Activated naive CD8-positive, alpha-beta T cell treated with anti-CD3 and anti-CD28 coated beads, Interleukin-2, amount 50 U/mL, for 16 hours (primary cell): ENCODE measurements around the gene DPY19L3.
"Not testable (repeated sequence)": the region's sequence is repeated elsewhere in the genome, so short reads cannot be mapped to it uniquely, and the experiment has no call there.

ENCODE experiments used
- DNase-seq: peaks from one replicate; pipeline ENCODE4 v3.0.0-alpha.2; 2020; ENCODE audit warnings: low read depth, low spot score

Gene DPY19L3

DNA sequence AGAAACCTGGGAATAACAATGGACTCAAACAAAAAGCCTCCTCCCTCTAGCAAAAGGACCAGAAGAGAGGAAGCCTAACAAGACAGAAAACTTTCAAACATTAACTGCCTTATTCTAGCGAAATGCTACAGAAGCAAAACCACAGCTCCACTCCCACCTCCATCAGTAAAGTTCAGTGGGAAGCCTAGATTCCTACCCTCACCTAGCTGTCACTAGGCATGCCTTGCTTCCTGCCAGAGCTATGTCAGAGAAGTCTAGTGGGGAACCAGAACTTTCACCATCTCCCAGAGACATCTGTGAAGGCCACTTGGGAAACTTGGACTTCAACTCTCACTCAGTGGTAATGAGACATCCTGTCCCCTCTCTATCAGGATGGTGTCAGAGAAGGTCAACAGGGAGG, 37.1 kb downstream of the DPY19L3 start:
- no peak for DNase-seq

DNA sequence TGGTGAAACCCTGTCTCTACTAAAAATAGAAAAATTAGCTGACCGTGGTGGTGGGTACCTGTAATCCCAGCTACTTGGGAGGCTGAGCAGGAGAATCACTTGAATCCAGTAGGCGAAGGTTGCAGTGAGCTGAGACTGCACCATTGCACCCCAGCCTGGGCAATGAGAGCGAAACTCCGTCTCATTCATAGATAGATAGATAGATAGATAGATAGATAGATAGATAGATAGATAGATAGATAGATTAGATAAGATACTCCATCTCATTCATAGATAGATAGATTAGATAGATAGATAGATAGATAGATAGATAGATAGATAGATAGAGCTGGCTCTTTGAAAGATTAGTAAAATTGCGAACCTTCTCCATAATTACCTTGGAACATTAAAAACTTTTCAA, 42.0 kb downstream of the DPY19L3 start:
- DNase-seq = not testable (repeated sequence)

- DNase-seq = no peak
Measured at GRCh38 chr19:32448026-32448425, 42.5 kb downstream of the DPY19L3 start.

- no peak for DNase-seq
Measured at GRCh38 chr19:32450217-32450616, 44.6 kb downstream of the DPY19L3 start.

DNA sequence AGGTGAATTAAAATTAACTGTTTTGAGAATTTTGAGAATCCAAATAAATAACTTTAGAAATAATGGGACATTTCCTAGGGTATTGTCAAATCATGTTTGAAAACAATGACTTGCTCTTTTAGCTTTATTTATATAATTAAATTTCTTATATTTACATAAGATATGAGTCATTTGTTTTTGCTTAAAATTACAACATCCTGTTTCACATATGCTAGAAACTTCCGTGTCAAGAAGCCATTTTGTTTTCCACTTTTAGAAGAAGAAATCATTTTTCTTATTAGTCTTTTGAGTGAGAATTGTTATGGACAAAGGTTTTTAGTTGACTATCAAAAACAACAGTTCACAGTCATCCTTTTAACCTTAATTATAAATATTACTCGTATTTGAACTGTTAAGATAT, 48.2 kb downstream of the DPY19L3 start:
- no peak for DNase-seq

DNA sequence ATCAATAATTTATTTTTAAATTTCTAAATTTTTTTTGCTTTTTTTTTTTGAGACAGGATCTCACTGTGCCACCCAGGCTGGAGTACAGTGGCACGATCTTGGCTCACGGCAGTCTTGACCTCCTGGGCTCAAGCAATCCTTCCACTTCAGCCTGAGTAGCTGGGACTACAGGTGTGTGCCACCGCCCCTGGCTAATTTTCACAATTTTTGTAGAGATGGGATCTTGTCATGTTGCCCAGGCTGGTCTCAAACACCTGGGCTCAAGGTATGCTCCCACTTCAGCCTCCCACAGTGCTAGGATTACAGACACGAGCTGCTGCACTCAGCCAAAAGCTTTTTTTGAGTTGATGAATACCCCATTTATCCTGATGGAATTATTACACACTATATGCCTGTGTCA, 50.8 kb downstream of the DPY19L3 start:
- no peak for DNase-seq

- DNase-seq = no peak
Measured at GRCh38 chr19:32457571-32458158, 52.1 kb downstream of the DPY19L3 start.

DNA sequence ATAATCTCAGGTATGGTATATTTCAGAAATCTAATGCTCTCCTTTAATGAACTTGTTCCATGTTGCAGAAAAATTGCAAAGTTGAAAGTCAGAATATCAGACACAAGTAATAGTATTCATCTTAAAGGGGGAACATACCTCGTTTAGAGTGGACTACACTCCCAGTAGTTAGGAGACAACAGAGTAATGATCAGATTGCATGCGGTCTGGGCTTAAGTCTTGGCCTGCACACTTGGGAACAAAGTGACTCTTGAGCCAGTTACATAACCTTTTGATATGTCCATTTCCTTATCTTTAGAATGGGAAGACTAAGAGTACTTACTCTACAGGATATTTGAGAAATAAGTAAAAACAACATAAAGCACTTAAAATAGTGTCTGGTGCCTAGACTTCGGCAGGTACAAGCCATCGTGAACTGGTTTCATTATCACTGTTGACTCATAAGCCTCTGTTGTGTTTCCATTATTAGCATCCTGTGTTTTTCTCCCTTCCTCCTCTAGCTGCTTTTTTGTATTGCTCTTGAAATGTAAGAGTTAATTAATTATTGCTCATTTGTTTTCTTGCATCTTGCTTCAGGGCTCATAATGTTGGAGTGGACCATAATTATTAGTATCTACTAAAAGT, 53.0 kb downstream of the DPY19L3 start:
- no peak for DNase-seq

GRCh38 chr19:32459204-32459865, 53.8 kb downstream of the DPY19L3 start:
- no peak for DNase-seq

GRCh38 chr19:32460476-32460875, 54.9 kb downstream of the DPY19L3 start:
- no peak for DNase-seq

- no peak for DNase-seq
Measured at GRCh38 chr19:32464279-32464678, 58.7 kb downstream of the DPY19L3 start.

DNA sequence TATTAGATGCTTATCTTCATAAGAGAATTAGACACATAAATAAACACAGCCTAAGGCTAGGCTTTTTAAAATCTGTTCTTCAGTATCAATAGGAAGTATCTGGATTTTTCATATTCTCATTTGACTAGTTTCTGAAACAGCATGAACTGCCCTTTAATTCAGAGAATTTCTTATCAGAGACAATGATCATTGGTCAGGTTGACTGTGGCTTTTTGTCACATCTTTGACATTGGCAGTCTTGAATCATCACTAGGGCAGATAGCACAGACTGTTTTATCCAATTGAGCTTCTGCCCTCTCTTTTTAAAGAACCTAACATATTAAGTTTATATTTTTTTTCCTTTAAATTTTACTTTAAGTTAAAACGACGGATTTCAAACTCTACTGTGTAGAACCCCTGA, 59.6 kb downstream of the DPY19L3 start:
- no peak for DNase-seq

GRCh38 chr19:32469795-32470194, 64.2 kb downstream of the DPY19L3 start:
- DNase-seq = no peak

DNA sequence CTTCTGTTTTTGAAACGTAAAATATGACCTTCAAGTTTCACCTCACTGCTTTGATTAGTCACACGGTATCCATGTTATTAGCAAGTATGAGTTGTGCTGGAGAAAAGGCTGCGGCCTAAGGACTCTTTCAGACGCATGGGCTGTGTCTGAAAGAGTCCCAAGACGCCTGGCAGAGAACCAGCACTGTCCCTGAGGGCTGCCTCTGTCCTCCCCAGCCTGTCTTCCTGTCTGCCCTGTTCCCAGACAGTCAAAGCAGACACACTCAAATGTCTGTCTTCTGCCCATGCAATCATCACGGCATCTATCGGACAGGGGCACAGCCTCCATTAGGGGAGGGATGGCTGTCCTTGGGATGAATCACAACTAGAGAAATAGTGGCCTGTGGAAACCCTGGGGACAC, 65.5 kb downstream of the DPY19L3 start:
- no peak for DNase-seq

- no peak for DNase-seq
Measured at GRCh38 chr19:32471811-32472210, 66.2 kb downstream of the DPY19L3 start.

GRCh38 chr19:32475141-32476031, 69.8 kb downstream of the DPY19L3 start:
- no peak for DNase-seq

DNA sequence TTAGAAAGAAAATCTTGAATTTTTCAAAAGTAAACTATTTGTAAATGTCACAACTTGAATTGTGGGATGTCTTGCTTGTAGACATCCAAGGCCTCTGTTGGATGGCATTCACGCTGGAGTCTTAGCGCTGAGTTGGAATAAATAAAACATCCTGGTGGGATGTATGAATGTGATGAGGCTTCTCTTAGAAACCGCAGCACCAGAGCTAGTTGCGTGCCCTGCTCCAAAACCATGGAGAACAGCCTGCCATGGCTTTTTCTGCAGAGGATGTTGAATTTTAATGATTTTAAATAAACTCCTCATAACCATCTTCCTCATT, 70.4 kb downstream of the DPY19L3 start:
- DNase-seq = no peak

DNA sequence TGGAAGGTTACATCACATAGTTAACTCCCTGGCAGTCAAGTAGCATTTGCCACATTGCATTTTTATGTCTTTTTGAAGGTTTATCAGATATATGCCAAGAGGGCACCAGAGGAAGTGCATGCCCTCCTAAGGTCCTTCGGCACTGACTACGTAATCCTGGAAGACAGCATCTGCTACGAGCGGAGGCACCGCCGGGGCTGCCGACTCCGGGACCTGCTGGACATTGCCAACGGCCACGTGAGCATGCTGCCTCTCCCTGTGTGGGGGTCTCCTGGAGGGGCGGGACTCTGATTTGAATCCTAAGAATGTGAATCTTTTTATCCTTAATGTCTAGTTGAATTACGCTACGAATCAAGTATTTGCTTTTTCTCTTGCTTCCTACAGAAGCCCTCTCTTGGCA, 74.8 kb downstream of the DPY19L3 start:
- DNase-seq = no peak

- DNase-seq = no peak
Measured at GRCh38 chr19:32483574-32483973, 78.0 kb downstream of the DPY19L3 start.

GRCh38 chr19:32489971-32490370, 84.4 kb downstream of the DPY19L3 start:
- DNase-seq = no peak

- no peak for DNase-seq
Measured at GRCh38 chr19:32497391-32497790, 91.8 kb downstream of the DPY19L3 start.

DNA sequence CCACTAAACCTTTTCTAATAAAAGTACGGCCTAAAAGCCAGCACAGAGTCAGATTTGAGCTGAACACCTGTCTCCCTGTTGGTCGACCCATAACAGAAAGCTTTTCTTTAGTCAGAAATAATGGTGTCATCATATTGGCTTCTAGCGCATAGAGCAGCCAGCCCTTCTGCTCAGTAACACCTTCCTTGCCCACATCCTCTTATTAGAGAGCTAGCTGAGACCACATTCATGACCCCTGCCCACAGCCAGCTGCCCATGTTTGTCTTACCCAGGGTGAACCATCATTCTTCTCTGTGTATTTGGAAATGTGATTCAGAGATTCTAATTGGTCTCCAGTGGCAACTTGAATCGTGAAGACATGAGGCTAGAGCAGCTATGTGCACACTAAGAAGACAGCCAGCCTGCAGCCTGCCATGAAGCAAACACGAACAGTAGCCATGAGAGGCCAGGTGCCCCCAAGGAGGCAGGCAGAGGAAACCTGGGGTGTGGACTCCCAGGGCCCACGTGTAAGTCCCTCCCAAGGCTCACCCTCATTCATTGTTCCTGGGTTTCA, 93.2 kb downstream of the DPY19L3 start:
- no peak for DNase-seq
